Activated CD4-positive, CD25-positive, alpha-beta regulatory T cell (primary cell): Measurements from ENCODE around the gene SVOP.
"Not testable (repeated sequence)": the region's sequence is repeated elsewhere in the genome, so short reads cannot be mapped to it uniquely, and the experiment has no call there.

Source experiments
- DNase-seq, 4 experiments: peaks; one replicate each; lab custom pipeline; 2025; lab: John Stamatoyannopoulos, UW

The SVOP gene

DNA sequence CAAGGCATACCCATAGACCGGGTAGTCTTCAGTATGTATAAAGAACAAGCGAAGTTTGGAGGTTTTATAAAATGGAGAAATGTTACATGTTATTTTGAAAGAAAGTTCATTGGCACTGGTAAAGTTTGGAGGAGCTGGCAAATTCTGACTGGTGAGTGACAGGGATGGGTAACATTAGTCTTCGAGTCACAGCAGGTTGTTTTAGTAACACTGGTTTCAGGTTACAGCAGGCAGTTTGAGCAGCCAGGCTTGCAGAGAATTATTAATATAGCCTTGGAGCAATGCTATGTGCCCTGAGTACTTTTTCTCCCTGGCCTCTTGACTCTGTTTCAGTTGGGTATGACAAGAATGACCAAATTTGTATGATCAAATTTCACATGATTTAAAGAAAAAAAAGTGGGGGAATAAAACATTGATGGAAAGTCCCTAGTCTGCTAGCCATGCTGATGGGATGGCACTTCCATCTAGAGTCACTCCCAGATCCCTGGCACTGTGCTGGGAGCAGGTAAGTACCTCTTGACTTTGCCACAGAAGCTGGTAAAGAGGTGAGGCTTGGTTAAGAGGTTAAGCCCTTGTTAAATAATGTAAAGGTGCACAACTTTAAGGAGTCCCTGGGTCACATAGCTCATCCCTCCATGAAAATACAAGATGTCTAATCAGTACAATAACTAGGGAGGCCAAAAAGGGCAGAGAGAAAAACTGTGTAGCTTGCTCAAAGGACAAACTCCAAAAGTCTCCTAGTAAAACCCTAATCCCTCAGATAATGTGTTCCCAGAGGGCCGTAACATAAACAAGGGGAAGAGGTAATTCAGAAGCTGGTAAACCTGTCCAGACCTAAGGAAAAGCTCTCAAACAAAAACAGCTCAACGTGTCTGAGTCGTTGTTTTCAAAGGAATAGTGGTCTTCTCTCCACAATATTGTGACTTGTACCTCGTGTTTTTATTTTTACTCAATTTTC lies 12.7 kb upstream of the SVOP start:
- no peak for DNase-seq

DNA sequence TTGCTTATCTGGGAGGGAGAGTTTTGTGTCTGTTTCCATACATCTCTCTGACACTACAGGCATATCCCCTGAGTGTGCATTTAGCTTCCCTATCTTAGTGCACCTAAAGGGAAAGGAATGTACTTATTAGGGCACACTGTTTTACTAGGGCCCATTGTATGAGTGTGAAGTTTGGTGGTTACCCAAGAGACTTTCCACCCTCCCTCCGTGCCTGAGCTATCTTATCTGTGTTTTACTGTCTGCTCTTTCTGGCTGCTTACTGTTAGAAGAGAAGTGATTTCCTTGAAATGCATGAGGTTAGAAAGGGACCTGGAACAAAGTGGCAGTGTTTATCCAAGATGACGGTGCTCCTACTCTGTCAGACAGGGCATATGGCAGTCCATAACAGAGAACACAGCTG lies 8.5 kb upstream of the SVOP start:
- DNase-seq: no peak

DNA sequence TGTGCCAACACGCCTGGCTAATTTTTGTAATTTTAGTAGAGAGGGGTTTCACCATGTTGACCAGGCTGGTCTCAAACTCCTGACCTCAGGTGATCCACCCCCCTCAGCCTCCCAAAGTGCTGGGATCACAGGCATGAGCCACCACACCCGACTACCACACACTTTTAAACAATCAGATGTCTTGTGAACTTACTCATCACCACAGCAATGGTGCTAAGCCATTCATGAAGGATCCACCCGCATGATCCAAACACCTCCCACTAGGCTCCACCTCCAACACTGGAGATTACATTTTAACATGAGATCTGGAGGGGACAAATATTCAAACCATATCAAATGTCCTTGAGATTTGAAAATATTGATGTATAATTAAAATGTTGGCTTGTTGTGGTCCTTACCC lies 7.8 kb upstream of the SVOP start:
- DNase-seq: not testable (repeated sequence)

DNA sequence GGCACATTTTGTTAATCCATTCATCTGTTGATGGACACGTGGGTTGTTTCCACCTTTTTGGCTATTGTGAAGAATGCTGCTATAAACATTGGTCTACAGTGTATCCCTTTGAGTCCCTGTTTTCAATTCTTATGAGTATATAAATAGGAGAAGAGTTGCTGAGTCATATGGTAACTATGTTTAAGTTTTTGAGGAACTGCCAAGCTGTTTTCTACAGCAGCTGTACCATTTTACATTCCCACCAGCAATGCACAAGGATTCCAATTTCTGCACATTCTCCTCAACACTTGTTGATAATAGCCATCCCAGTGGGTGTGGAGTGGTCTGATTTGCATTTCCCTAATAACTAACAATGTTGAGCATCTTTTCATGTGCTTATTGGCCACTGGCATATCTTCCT lies 6.9 kb upstream of the SVOP start:
- DNase-seq: no peak

DNA sequence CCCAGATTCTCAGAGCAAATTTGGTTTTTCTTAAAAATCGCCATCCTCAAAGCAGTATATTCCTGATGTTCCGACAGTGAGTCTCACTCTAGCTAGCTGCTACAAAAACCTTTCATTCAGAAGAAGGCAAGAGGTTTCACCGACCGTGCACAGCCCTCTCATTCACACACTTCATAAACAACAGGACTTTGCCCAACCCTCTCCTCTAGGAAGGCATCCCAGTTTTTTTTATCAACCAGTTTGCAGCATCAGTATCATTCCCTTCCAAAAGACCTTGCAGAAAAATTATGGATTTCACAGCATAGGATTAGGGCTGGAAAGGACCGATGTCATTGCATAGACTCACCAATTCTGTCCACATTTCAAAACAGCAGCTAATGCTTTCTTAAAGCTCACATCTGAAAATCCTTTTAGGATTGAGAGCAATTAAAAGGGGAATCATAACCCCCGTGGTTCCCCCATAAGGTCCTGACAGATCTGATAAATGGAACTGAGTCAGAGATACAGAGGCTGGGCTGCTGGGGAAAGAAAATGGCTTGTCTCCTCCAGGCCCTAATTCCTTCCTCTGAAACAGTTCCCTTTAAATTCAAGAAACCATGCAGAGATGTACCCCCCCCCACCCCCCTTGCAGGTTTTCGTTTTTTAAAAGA lies 597 bp downstream of the SVOP start:
- DNase-seq: no peak

DNA sequence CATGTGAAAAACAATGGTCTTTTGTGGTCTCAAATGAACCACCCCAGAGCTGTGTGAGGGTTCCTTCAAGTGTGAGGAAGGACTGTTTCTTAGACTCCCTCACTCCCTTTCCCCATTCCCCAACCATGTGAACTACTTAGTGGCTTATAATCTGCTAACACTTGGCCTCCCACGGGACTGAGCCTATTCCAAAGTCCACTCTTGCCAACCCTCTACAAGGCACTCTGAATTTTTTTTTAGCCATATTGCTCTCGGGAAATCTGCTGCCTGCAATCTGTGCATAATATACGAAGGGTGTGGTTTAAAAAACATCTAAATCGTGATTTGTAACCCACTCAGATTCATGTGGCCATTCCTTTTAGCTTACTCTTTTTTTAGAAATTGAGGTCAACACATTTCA lies 2.6 kb downstream of the SVOP start:
- no peak for DNase-seq

DNA sequence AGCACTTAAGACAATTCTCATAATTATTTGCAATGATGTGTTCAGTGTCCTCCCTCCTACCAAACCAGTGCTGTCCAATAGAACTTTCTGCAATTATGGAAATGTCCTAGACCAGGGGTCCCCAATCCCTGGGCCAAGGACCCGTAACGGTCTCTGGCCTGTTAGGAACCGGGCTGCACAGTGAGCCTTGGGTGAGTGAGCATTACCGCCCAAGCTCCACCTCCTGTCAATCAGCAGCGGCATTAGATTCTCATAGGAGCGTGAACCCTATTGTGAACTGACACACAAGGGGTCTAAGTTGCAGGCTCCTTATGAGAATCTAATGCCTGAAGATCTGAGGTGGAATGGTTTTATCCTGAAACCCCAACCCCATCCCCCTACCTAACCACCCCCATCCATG lies 3.9 kb downstream of the SVOP start:
- no peak for DNase-seq

DNA sequence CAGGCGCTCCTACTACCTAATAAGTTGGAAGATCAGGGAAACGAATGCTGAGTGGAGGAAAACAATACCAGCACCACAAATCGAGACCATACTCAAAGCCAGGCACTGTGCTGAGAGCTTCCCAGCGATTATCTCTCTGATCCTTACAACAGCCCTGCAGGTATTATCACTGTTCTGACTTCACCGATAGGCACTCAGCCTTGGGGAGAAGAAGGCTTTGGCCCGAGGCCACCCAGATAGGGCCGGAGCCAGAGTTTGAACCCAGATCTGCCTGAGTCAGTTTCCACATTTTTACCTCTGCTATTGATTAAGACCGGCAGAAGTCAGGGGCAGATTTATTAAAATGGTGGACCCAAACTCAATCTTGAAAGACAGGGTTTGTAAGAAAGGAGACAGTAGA lies 4.9 kb downstream of the SVOP start:
- no peak for DNase-seq

DNA sequence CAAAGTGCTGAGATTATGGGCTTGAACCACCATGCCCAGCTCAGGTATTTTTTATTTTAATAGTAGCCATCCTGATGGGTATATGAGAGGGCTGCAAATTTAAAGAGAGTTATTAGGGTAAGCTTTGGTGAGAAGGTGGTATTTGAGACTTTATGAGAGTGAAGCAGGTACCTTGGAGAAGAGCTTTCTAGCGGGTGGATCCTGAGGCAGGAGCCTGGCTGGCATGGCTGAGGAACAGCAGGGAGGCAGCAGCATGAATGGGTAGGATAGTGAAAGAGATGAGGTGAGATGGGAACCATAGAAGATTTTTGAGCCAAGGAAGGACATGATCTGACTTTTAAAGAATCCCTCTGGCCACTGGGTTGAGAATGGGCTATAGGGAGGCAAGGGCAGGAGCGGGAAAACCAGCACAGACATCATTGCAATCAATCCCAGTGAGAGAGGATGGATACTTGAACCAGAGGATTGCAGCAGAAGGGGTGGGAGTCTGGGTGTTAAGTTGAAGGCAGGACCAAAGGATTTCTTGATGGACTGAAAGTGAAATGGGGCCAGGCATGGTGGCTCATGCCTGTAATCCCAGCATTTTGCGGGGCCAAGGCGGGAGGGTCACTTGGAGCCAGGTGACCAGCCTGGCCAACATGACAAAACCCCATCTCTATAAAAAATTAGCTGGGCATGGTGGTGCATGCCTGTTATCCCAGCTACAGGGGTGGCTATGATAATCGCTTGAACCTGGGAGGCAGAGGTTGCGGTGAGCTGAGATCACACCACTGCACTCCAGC lies 5.7 kb downstream of the SVOP start:
- DNase-seq: no peak

DNA sequence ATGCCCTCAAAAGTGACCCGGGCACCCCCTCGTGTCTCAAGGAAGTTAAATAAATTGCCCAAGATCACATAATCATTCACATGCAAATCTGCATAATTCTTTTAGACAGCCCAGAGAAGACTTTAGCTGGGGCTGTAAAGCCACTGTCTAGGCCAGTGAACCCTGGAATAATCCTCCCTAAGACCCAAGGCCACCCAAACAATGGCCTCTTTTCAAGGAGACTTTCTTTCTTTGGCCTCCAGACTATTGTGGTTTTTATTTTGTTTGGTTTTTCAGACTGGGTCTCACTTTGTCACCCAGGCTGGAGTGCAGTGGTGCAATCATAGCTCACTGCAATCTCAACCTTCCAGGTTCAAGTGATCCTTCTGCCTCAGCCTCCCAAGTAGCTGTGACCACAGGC lies 10.6 kb downstream of the SVOP start:
- DNase-seq: no peak

DNA sequence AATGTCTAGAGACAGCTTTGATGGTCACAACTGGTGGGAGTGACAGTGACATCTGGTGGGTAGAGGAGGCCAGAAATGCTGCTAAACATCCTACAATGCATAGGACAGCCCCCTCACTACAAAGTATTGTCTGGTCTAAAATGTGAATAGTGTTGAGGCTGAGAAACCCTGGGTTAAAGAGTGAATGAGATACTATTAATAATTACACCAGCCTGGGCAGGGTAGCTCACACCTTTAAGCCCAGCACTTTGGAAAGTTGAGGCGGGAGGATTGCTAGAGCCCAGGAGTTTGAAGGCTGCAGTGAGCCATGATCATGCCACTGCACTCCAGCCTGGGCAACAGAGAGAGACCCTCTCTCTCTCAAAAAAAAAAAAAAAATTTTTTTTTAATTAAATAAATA lies 11.1 kb downstream of the SVOP start:
- DNase-seq: no peak

DNA sequence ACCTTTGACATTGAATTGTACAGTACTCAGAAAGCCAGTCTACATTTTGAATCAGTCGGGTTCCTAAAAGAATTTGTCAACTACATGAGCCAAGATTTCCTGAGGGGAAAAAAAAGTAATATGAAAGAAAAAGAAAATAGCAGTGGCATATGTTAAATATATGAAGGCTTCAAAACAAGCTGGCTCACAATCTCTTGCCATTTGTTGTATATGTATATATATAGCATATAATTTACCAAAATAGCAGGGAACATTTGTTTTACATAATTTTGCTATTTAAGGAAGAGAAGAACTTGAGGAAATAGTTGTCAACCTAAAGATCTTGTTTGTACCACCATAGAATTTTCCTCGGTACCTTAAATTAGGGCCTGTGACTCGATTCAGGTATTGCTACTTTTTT lies 16.9 kb downstream of the SVOP start:
- no peak for DNase-seq

DNA sequence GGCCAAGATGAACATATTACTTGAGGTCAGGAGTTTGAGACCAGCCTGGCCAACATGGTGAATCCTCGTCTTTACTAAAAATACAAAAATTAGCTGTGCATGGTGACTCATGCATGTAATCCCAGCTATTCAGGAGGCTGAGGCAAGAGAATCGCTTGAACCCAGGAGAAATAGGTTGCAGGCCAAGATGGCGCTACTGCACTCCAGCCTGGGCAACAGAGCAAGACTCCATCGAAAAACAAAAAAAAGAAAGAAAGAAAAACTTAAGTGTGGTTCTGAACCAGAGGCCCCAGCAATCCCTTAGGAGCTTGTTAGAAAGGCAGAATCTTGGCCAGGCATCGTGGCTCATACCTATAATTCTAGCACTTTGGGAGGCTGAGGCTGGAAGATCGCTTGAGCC lies 24.5 kb downstream of the SVOP start:
- DNase-seq: no peak

DNA sequence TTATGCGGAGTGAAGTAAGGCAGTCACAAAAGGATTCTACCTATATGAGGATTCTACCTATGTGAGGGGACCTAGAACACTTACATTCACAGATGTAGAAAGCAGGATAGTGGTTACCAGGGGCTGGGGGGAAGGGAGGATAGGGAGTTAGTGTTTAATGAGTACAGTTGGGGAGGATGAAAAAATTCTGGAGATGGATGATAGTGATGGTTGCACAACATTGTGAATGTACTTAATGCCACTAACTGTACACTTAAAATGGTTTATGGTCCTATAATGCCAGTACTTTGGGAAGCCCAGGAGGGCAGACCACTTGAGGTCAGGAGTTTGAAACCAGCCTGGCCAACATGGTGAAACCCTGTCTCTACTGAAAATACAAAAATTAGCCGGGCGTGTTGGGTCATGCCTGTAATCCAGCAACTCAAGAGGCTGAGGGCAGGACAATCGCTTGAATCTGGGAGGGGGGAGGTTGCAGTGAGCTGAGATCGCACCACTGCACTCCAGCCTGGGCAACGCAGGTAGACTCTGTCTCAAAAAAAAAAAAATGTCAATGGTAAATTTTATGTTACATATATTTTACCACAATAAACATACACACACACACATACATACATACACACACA lies 25.4 kb downstream of the SVOP start:
- no peak for DNase-seq

DNA sequence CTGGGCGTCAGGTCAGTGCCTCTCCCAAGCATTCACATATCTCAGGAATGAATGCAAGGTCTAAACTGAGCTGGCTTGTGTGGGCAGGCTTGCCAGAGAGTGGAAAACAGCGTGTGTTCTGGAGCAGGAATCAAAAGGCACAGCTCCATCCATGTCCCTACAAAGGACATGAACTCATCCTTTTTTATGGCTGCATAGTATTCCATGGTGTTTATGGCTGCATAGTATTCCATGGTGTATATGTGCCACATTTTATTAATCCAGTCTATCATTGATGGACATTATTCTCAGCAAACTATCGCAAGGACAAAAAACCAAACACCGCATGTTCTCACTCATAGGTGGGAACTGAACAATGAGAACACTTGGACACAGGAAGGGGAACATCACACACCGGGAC lies 30.8 kb downstream of the SVOP start:
- DNase-seq: not testable (repeated sequence)

DNA sequence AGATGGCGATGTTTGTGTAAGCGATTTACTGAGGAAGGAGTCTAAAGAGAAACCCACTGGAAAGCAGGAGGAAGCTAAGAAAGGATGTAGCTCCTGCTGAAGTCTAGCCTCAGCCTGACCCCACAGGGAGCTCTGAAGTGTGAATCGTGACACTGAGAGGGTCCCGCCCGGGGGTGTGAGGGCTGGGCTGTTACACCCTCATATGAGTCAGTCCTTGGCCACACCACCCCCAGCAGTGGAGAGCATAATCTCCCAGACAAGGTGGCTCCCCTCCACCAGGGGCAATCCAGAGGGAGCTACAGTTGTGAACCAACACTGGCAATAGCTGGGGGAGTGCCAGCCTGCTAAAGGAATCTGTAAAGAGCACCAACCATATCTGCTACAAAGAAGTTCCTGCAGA lies 31.5 kb downstream of the SVOP start:
- no peak for DNase-seq

DNA sequence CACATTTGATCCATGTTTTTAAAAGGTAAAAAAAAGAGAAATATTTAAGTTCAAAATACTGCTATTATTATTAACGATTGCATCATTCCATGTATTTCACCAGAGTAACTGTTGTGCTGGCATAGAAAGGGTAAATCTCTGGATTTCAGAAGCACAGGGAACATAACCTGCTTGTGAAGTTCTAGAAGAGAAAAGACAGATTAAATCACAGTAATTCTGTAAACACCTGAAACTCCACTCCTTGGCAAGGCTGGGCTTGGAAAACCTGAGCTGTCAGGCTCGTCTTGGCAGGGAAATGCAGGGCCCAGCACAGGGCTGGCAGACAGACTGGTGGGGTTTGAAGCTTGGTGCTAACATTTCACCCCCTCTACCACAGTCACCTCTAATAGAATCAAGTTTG lies 35.1 kb downstream of the SVOP start:
- no peak for DNase-seq

DNA sequence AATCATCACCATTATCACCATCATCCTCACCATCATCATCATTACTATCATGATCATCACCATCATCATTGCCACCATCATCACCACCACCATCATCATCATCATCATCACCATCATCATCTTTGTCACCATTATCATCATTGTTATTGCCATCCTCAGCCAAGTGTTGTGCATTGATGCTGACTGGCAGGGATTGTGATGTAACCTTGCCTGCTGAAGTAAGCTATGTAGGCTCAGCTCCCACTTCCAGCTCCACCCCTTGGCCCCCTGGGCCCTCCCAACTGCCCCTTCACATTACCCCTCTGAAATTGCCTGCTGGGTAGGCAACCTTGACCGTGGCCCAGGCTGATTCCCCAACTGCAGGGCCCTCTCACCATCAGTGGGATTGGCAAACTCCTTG lies 37.6 kb downstream of the SVOP start:
- DNase-seq: no peak

DNA sequence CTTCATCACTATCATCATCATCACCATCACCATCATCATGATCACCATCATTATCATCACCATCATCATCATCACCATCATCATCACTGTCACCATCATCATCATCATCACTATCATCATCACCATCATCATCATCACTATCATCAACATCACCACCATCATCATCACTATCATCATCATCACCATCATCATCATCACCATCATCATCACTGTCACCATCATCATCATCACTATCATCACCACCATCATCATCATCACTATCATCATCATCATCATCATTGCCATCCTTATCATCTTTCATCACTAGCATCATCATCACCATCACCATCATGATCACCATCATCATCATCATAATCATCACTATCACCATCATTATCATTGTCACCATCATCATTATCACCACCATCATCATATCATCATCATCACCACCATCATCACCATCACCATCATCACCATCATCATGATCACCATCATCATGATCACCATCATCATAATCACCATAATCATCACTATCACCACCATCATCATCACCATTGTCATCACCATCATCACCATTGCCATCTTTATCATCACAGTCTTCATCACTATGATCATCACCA lies 38.1 kb downstream of the SVOP start:
- DNase-seq: no peak

DNA sequence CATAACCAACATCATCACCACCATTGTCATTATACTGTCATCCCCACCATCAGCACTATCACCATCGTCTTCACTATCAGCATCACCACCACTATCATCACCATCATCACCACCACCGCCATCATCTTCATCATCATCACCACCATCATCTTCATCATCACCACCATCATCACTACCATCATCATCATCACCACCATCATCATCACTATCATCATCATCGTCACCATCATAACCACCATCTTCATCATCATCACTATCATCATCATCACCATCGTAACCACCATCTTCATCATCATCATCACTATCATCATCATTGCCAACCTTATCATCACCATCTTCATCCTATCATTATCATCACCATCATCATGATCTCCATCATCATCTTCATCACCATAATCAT lies 39.0 kb downstream of the SVOP start:
- DNase-seq: no peak

DNA sequence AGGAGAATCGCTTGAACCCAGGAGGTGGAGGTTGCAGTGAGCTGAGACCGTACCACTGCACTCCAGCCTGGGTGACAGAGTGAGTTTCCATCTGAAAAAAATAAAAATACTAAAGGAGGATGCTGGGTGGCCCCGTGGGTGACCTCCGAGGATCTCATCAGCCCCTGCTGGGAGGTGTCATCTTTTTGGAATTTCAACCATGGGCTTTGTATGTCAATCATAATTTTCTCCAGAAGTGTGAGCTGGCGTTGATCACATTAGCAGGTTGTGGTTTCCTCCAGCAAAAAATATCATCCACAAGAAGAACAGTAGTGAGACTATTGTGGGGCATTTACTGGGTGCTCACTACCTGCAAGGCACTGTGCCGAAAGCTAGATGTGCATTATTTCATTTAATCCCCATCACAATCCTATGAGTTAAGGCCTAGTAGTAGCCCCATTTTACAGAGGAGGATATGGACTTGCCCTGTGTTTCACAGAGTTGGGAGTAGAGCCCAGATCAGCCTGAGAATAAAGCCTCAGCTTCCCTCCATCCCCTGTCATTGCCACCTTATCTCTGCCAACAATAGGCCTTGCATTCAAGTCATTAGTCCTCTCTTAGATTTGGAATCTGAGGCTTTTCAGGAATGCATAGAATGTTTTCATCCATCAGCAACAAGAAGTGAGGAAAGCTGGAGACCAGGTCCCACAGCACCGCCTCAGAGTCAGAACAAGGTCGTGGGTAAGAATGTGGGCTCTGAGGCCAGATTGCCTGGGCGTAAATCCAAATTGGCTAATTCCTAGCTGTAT lies 39.8 kb downstream of the SVOP start:
- DNase-seq: no peak
